SKM-1 treated with dmso at 0.1 percent for 144 hours (cell line): ENCODE measurements around the gene NLRP3.

Experiments used
- DNase-seq: peaks from one replicate; lab custom pipeline; 2025; ENCODE audit not compliant: unreplicated experiment; lab: John Stamatoyannopoulos, UW

The NLRP3 gene

GRCh38 chr1:247435759-247436147 is 19.8 kb downstream of the NLRP3 start:
- no peak for DNase-seq

- no peak for DNase-seq
These were observed 21.9 kb downstream of the NLRP3 start for GRCh38 chr1:247437551-247438505.

GRCh38 chr1:247440001-247440620 is 24.1 kb downstream of the NLRP3 start:
- DNase-seq, result no peak

- DNase-seq, result no peak
These were observed 25.6 kb downstream of the NLRP3 start for GRCh38 chr1:247441606-247442005.

- no peak for DNase-seq
These were observed 26.2 kb downstream of the NLRP3 start for GRCh38 chr1:247442164-247442563.

- DNase-seq, result no peak
These were observed 27.7 kb downstream of the NLRP3 start for GRCh38 chr1:247443641-247444040.

GRCh38 chr1:247444571-247444970 is 28.6 kb downstream of the NLRP3 start:
- DNase-seq, result no peak

GRCh38 chr1:247445526-247446356 is 29.8 kb downstream of the NLRP3 start:
- DNase-seq, result no peak

- DNase-seq, result no peak
These were observed 31.4 kb downstream of the NLRP3 start for GRCh38 chr1:247447162-247447909.

- DNase-seq, result no peak
These were observed 32.3 kb downstream of the NLRP3 start for GRCh38 chr1:247448107-247448791.

GRCh38 chr1:247451388-247452010 is 35.5 kb downstream of the NLRP3 start:
- DNase-seq, result no peak

GRCh38 chr1:247452447-247453039 is 36.6 kb downstream of the NLRP3 start:
- DNase-seq, result no peak

- peak; percentile 50 for DNase-seq
These were observed 37.3 kb downstream of the NLRP3 start for GRCh38 chr1:247453245-247453644.

GRCh38 chr1:247453997-247454396 is 38.0 kb downstream of the NLRP3 start:
- no peak for DNase-seq

- peak; percentile 65 for DNase-seq
These were observed 40.0 kb downstream of the NLRP3 start for GRCh38 chr1:247456021-247456420.

- DNase-seq, result no peak
These were observed 41.1 kb downstream of the NLRP3 start for GRCh38 chr1:247456914-247457639.

GRCh38 chr1:247459507-247459906 is 43.5 kb downstream of the NLRP3 start:
- no peak for DNase-seq

- peak; percentile 94 for DNase-seq
These were observed 49.8 kb downstream of the NLRP3 start for GRCh38 chr1:247465796-247466195.

- DNase-seq, result no peak
These were observed 51.2 kb downstream of the NLRP3 start for GRCh38 chr1:247467129-247467528.
